K562 (cell line): ENCODE measurements around the gene YARS1. TPM values are rescaled to one million over a fixed set of nuclear protein-coding genes. Genes with fewer than 3 reads are reported as not detected.

Experiments used
- ATF1 ChIP-seq, 2 experiments: fragments of 450-650 bp in 1 of 2; IDR thresholded peaks; 2 replicates each; pipeline ENCODE4 v1.6.1; 2016; ENCODE audit warnings: missing compliant biosample characterization in 1 of 2, missing genetic modification characterization in 1 of 2
- E2F8 ChIP-seq: fragments of 450-650 bp; IDR thresholded peaks from 2 replicates; pipeline ENCODE4 v1.7.1; 2018; ENCODE audit warnings: mild to moderate bottlenecking, low read depth; ENCODE audit not compliant: partially characterized antibody
- MCM2 ChIP-seq: fragments of 450-650 bp; IDR thresholded peaks from 2 replicates; pipeline ENCODE4 v1.6.1; 2017; ENCODE audit warnings: low read depth, mild to moderate bottlenecking
- MLLT1 ChIP-seq, 2 experiments: fragments of 450-650 bp; IDR thresholded peaks; 2 replicates each; pipeline ENCODE4 v1.6.1; 2016
- NFRKB ChIP-seq: fragments of 450-650 bp; IDR thresholded peaks from 2 replicates; pipeline ENCODE4 v1.6.1; 2016; ENCODE audit warnings: low read depth
- RBM15 ChIP-seq: fragments of 200-400 bp; formaldehyde crosslinking; IDR thresholded peaks from 2 replicates; pipeline ENCODE4 v1.6.1; 2018; ENCODE audit warnings: mild to moderate bottlenecking, low read length, moderate library complexity; ENCODE audit not compliant: insufficient read depth
- SUPT5H ChIP-seq: fragments of 450-650 bp; IDR thresholded peaks from 2 replicates; pipeline ENCODE4 v1.6.1; 2016
- TAF9B ChIP-seq: fragments of 450-650 bp; IDR thresholded peaks from 2 replicates; pipeline ENCODE4 v1.6.1; 2018; ENCODE audit warnings: mild to moderate bottlenecking; ENCODE audit not compliant: partially characterized antibody
- ZNF407 ChIP-seq: fragments of 450-650 bp; IDR thresholded peaks from 2 replicates; pipeline ENCODE4 v1.6.1; 2016; ENCODE audit warnings: low read depth
- polyA plus RNA-seq, 8 experiments: library from polyadenylated mRNA; depleted of rRNA in 4 of 8; stranded (reverse) in 5 of 8; unstranded in 3 of 8; fragments of >200 nt; fragmentation: Nextera tagmentation in 2 of 8; fragmentation: Illumina TruSeq in 1 of 8; extraction: Ambion mirVana in 2 of 8; extraction: Trizol in 1 of 8; gene quantifications; 2 replicates each; pipeline versions ENCODE4 v1.2.1 to v1.2.3, GENCODE V29; 2011 to 2014; ENCODE audit warnings: inconsistent platforms in 1 of 8, missing spikeins in 1 of 8
- total RNA-seq, 7 experiments: library from RNA; depleted of rRNA in 6 of 7; stranded (reverse); fragments of >200 nt in 6 of 7; fragmentation: Illumina TruSeq in 2 of 7; extraction: Trizol in 2 of 7; gene quantifications; 2 replicates each; pipeline versions ENCODE4 v1.2.1 to v1.2.3, GENCODE V29; 2011 to 2021; ENCODE audit warnings: low replicate concordance in 1 of 7

The YARS1 gene
- total and polyA plus RNA-seq, 9 of the 15 experiments (the other 6 are each of a cell fraction or from before 2014, with no cell fraction given) = 66.2 to 336 (median 201) TPM

DNA sequence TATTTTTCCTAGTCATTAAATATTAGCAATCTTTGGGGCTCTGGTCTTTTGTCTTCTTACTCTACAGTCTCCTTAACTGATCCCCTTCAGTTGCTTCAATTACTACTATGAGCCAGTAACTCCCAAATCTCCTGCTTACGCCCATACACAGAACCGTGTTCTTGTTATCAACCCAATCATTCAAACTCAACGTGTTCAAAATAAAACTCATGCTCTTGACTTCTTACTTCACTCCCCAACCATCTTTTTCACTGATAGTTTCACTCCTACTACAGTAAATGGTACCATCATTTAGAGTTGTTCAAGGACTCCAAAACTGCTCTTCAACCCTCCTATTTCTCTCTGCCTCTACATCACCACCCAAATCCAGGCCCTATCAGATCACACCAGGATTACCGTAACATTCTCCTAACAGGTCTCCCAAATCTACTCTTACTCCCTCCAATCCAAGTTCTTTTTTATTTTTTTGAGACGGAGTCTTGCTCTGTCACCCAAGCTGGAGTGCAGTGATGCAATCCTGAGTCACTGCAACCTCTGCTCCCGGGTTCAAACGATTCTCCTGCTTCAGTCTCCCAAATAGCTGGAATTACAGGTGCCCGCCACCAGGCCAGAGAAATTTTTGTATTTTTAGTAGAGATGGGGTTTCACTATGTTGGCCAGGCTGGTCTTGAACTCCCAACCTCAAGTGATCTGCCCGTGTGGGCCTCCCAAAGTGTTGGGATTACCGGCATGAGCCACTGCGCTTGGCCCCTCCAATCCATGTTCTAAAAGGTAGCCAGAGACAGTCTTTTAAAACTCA, 3.0 kb downstream of the YARS1 start (continued):
- 0 out of 2 replicates have a peak, but pooled peaks have one; percentile 15 for TF ChIP-seq ZNF407
- TF ChIP-seq SUPT5H = peak; percentile 60
- no peak for TF ChIP-seq ATF1 (CRISPR knock-in tag; IDR thresholded peaks at IDR 0.05)
- peak; percentile 62 for TF ChIP-seq ATF1 (tag; IDR thresholded peaks at IDR 0.05)
- peak; percentile 83 to 85 for TF ChIP-seq MLLT1 (IDR thresholded peaks at IDR 0.05)
- TF ChIP-seq TAF9B = no peak
- TF ChIP-seq RBM15 = no peak
- peak; percentile 48 for TF ChIP-seq E2F8
- TF ChIP-seq MCM2 = no peak
- TF ChIP-seq NFRKB = peak; percentile 42; the same call in 1 of the 2 replicates
